Measurements from ENCODE around the gene CDIPT. TPM values are rescaled to one million over a fixed set of nuclear protein-coding genes. Genes with fewer than 3 reads are reported as not detected.

The CDIPT gene
- total and polyA plus RNA-seq, 10 of the 15 experiments (the other 5 are each of a cell fraction or from before 2014, with no cell fraction given) = 0.87 to 36.4 (median 27.1) TPM

GRCh38 chr16:29864205-29864604 is 1.2 kb upstream of the CDIPT start (continued):
- no peak for TF ChIP-seq NKRF (conservative IDR thresholded peaks at IDR 0.05)
- TF ChIP-seq MTA2 (IDR thresholded peaks at IDR 0.05; ENCODE audit: low read depth) = no peak
- no peak for TF ChIP-seq POLR2AphosphoS2 (IDR thresholded peaks at IDR 0.05; ENCODE audit: low read depth, low read length)
- TF ChIP-seq ZNF274 (IDR thresholded peaks at IDR 0.05; ENCODE audit: insufficient read depth, insufficient read length) = no peak
- TF ChIP-seq RELA (IDR thresholded peaks at IDR 0.05; ENCODE audit: borderline replicate concordance, partially characterized antibody) = no peak

DNA sequence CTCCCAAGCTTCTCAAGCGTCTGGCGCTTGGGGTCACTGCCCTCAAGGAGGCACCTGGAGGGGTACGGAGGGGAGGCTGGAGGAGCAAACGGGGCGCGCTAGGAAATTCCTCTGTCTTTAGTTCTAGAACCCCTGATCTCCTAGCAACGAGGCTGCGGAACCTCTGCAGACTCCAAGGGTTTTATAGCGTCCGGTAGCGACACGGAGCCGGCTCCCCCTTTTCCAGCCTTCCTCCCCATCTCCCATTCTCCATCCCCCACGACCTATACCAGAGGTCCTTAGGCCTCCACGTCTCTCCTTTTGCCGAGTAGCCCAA is 601 bp upstream of the CDIPT start:
- FAIRE-seq (no peak), DNase-seq (ENCODE audit: low read depth, low spot score) (no peak), ATAC-seq (no peak)
- ChIA-PET POLR2A (interaction anchor here (1.5 kb wide), 1 partner anchor 43 kb away, joined by 6 read pairs; the partner anchor contains the start of gene MVP), CTCF (interaction anchor here (1.5 kb wide), 1 partner anchor 16 kb away, joined by 6 read pairs; no protein-coding TSS in a partner anchor), RAD21 (ENCODE audit: unreplicated experiment) (no interaction called here), SMC1A (ENCODE audit: uncharacterized antibody, unreplicated experiment) (no interaction called here)
- Histone ChIP-seq H3K9ac (ENCODE audit: control insufficient read depth, insufficient read depth, low read length) (no peak overlapping the region), H3K4me2 (ENCODE audit: control insufficient read depth, insufficient read depth) (peak overlapping the region; percentile 80), H3K27me3 (replicated peaks in 1 of 2; ENCODE audit: control insufficient read depth in 2 of 2, insufficient read depth in 2 of 2, low read length in 1 of 2) (0 out of 4 replicates have a peak, but pooled peaks cover 0 to 1% of the 10 kb centered on the region in 2 experiments), H3K27ac (ENCODE audit: control insufficient read depth, insufficient read depth) (no peak overlapping the region), H3K79me2 (ENCODE audit: control insufficient read depth, insufficient read depth, low read length) (peaks cover 7% of the 10 kb centered on the region), H4K20me1 (ENCODE audit: control insufficient read depth, insufficient read depth) (no peaks in the 10 kb centered on the region), H2AFZ (ENCODE audit: control insufficient read depth, low read depth, low read length) (peak overlapping the region; percentile 100), H3K36me3 (ENCODE audit: control insufficient read depth in 2 of 2, insufficient read depth in 2 of 2, low read length in 1 of 2) (peaks cover 0 to 3% of the 10 kb centered on the region in 2 experiments; a peak in 2 of 4 replicates), H3K4me3 (0 out of 2 replicates have a peak overlapping the region, but pooled peaks have one; percentile 13), H3K9me3 (replicated peaks; ENCODE audit: control insufficient read depth, insufficient read depth, low read length) (no peaks in the 10 kb centered on the region), H3K4me1 (ENCODE audit: control insufficient read depth, insufficient read depth, low read length) (peaks cover 4% of the 10 kb centered on the region)
- in situ Hi-C loops (cut with MboI) = no loop called here
- peak; percentile 7; the same call in 1 of the 2 replicates for TF ChIP-seq NBN (IDR thresholded peaks at IDR 0.05)
- TF ChIP-seq ZNF217 (IDR thresholded peaks at IDR 0.05) = no peak
- peak; percentile 83 for TF ChIP-seq NR2F1 (conservative IDR thresholded peaks at IDR 0.05)
- 0 out of 2 replicates have a peak, but pooled peaks have one; percentile 5 for TF ChIP-seq DPF2 (IDR thresholded peaks at IDR 0.05)
- TF ChIP-seq RAD21 (IDR thresholded peaks at IDR 0.05; ENCODE audit: insufficient read depth, low read depth, low read length) = peak; percentile 26; the same call in 1 of the 2 replicates
- TF ChIP-seq WRNIP1 (IDR thresholded peaks at IDR 0.05; ENCODE audit: borderline replicate concordance, low read depth, low read length) = no peak
- intact Hi-C loops (cut with micrococcal nuclease; ENCODE audit: unreplicated experiment) = loop anchor here (5.0 to 10.0 kb wide), 2 partner anchors 41 to 61 kb away; partner anchors contain the start of genes KCTD13 and MVP
- 42% methylated on average over 16 of the region's 16 CpGs for WGBS (ENCODE audit: insufficient coverage, insufficient replicate concordance, low lambda C conversion rate, missing lambda C conversion rate)
- BruUV-seq (replicated peaks) = no TSS peak
